Body of pancreas (tissue), 4 donors: ENCODE results near the gene CARS2.

ENCODE experiments used
- CTCF ChIP-seq, 7 experiments: fragments of 450-650 bp in 4 of 7; fragments of 200-600 bp in 3 of 7; sonication (generic) in 3 of 7; IDR thresholded peaks; one replicate each; pipeline ENCODE4 v1.5.1; 2016 to 2019; ENCODE audit warnings: antibody characterized with exemption in 7 of 7
- POLR2A ChIP-seq, 3 donors: fragments of 450-650 bp; IDR thresholded peaks; one replicate each; pipeline ENCODE4 v1.6.1; 2016; ENCODE audit warnings: antibody characterized with exemption in 3 of 3, mild to moderate bottlenecking in 2 of 3

- TF ChIP-seq CTCF (IDR thresholded peaks at IDR 0.05), result no peak
- TF ChIP-seq POLR2A (IDR thresholded peaks at IDR 0.05), result no peak
Measured at GRCh38 chr13:110638257-110638656, 67.7 kb downstream of the CARS2 start.
